K562 (cell line): ENCODE results near the gene ZNF569. TPM values are rescaled to one million over a fixed set of nuclear protein-coding genes. Genes with fewer than 3 reads are reported as not detected.

Source experiments
- DMBX1 ChIP-seq: fragments of 250-450 bp; sonication (Bioruptor Pico); IDR thresholded peaks from 2 replicates; pipeline ENCODE4 v1.8.0; 2022; ENCODE audit warnings: inconsistent platforms, mild to moderate bottlenecking, moderate library complexity, borderline replicate concordance
- HSF4 ChIP-seq: fragments of 250-450 bp; sonication (Bioruptor Pico); IDR thresholded peaks from 2 replicates; pipeline ENCODE4 v2.1.2; 2022; ENCODE audit warnings: mild to moderate bottlenecking, moderate library complexity, borderline replicate concordance
- KAT7 ChIP-seq: sonication (generic); formaldehyde crosslinking; IDR thresholded peaks from 2 replicates; pipeline ENCODE4 v1.8.0; 2022; ENCODE audit warnings: missing genetic modification reagents, mild to moderate bottlenecking, borderline replicate concordance
- MAZ ChIP-seq, 2 experiments: fragments of 450-650 bp in 1 of 2; sonication (generic) in 1 of 2; formaldehyde crosslinking; IDR thresholded peaks in 1 of 2; conservative IDR thresholded peaks in 1 of 2; 2 replicates each; pipeline versions ENCODE4 v1.4.0 to v1.5.0; 2020; ENCODE audit warnings: mild to moderate bottlenecking in 1 of 2, missing genetic modification reagents in 1 of 2
- MLLT1 ChIP-seq, 2 experiments: fragments of 450-650 bp; IDR thresholded peaks; 2 replicates each; pipeline ENCODE4 v1.6.1; 2016
- NR2C1 ChIP-seq, 2 experiments: fragments of 450-650 bp; IDR thresholded peaks; 2 replicates each; pipeline ENCODE4 v1.6.1; 2017; ENCODE audit warnings: mild to moderate bottlenecking in 2 of 2, antibody characterized with exemption in 1 of 2, inconsistent platforms in 1 of 2, missing compliant biosample characterization in 1 of 2, missing genetic modification characterization in 1 of 2
- POLR2G ChIP-seq: fragments of 200-400 bp; formaldehyde crosslinking; IDR thresholded peaks from 2 replicates; pipeline ENCODE4 v1.6.1; 2017; ENCODE audit warnings: low read depth, mild to moderate bottlenecking, antibody characterized with exemption, low read length, moderate library complexity
- PREB ChIP-seq: sonication (generic); formaldehyde crosslinking; IDR thresholded peaks from 2 replicates; pipeline ENCODE4 v1.8.1; 2023; ENCODE audit warnings: mild to moderate bottlenecking, missing genetic modification reagents
- PTTG1 ChIP-seq: fragments of 450-650 bp; IDR thresholded peaks from 2 replicates; pipeline ENCODE4 v1.6.1; 2016; ENCODE audit warnings: low read depth, mild to moderate bottlenecking, missing genetic modification characterization, missing compliant biosample characterization
- TBP ChIP-seq: optimal IDR thresholded peaks from 2 replicates; pipeline ENCODE3; 2011; ENCODE audit warnings: low read depth, low read length, improper control_type of control experiment
- TOE1 ChIP-seq, 2 experiments: fragments of 450-650 bp in 1 of 2; sonication (generic) in 1 of 2; formaldehyde crosslinking in 1 of 2; IDR thresholded peaks; 2 replicates each; pipeline versions ENCODE4 v1.7.1 to v1.8.0; 2016 to 2022; ENCODE audit warnings: borderline replicate concordance in 2 of 2, mild to moderate bottlenecking in 2 of 2, antibody characterized with exemption in 1 of 2, inconsistent platforms in 1 of 2, low read depth in 1 of 2, missing genetic modification reagents in 1 of 2, moderate library complexity in 1 of 2
- USF2 ChIP-seq: sonication (generic); formaldehyde crosslinking; IDR thresholded peaks from 2 replicates; pipeline ENCODE4 v1.5.0; 2020; ENCODE audit warnings: missing genetic modification reagents
- VEZF1 ChIP-seq: fragments of 200-800 bp; sonication (Bioruptor generic); IDR thresholded peaks from 2 replicates; pipeline ENCODE4 v1.6.1; 2017; ENCODE audit warnings: missing genetic modification characterization, missing compliant biosample characterization
- ZBTB49 ChIP-seq: sonication (generic); formaldehyde crosslinking; IDR thresholded peaks from 2 replicates; pipeline ENCODE4 v1.8.0; 2022; ENCODE audit warnings: missing genetic modification reagents, mild to moderate bottlenecking, borderline replicate concordance
- ZNF444 ChIP-seq: fragments of 250-450 bp; sonication (Bioruptor Pico); IDR thresholded peaks from 2 replicates; pipeline ENCODE4 v1.4.0; 2020; ENCODE audit warnings: mild to moderate bottlenecking, moderate library complexity
- polyA plus RNA-seq, 8 experiments: library from polyadenylated mRNA; depleted of rRNA in 4 of 8; stranded (reverse) in 5 of 8; unstranded in 3 of 8; fragments of >200 nt; fragmentation: Nextera tagmentation in 2 of 8; fragmentation: Illumina TruSeq in 1 of 8; extraction: Ambion mirVana in 2 of 8; extraction: Trizol in 1 of 8; gene quantifications; 2 replicates each; pipeline versions ENCODE4 v1.2.1 to v1.2.3, GENCODE V29; 2011 to 2014; ENCODE audit warnings: inconsistent platforms in 1 of 8, missing spikeins in 1 of 8
- total RNA-seq, 7 experiments: library from RNA; depleted of rRNA in 6 of 7; stranded (reverse); fragments of >200 nt in 6 of 7; fragmentation: Illumina TruSeq in 2 of 7; extraction: Trizol in 2 of 7; gene quantifications; 2 replicates each; pipeline versions ENCODE4 v1.2.1 to v1.2.3, GENCODE V29; 2011 to 2021; ENCODE audit warnings: low replicate concordance in 1 of 7

ZNF569 gene
- total and polyA plus RNA-seq, 9 of the 15 experiments (the other 6 are each of a cell fraction or from before 2014, with no cell fraction given), result 2.1 to 5.7 (median 4.5) TPM

- peak in 1 of 2 experiments; percentile 58; a peak in 3 of 4 replicates for TF ChIP-seq MAZ (CRISPR knock-in tag; conservative IDR thresholded peaks at IDR 0.05 in 1 of 2, IDR thresholded peaks at IDR 0.05 in 1 of 2)
- peak; percentile 86 for TF ChIP-seq POLR2G
- peak; percentile 50; the same call in 1 of the 2 replicates for TF ChIP-seq DMBX1 (CRISPR knock-in tag)
- no peak for TF ChIP-seq PTTG1
- no peak for TF ChIP-seq TOE1 (IDR thresholded peaks at IDR 0.05; ENCODE audit: borderline replicate concordance)
- no peak for TF ChIP-seq TOE1 (CRISPR knock-in tag; IDR thresholded peaks at IDR 0.05; ENCODE audit: borderline replicate concordance, low read depth)
- 0 out of 2 replicates have a peak, but pooled peaks have one; percentile 48 for TF ChIP-seq PREB
- TF ChIP-seq USF2, result peak; percentile 30; the same call in 1 of the 2 replicates
- peak; percentile 51; the same call in 1 of the 2 replicates for TF ChIP-seq VEZF1 (CRISPR knock-in tag)
- TF ChIP-seq HSF4 (CRISPR knock-in tag), result no peak
- TF ChIP-seq TBP, result no peak
- TF ChIP-seq MLLT1 (IDR thresholded peaks at IDR 0.05), result no peak
- TF ChIP-seq NR2C1 (IDR thresholded peaks at IDR 0.05), result no peak
- TF ChIP-seq NR2C1 (tag; IDR thresholded peaks at IDR 0.05), result peak; percentile 72
- no peak for TF ChIP-seq KAT7 (CRISPR knock-in tag)
- TF ChIP-seq ZNF444, result no peak
- no peak for TF ChIP-seq ZBTB49 (CRISPR knock-in tag)
- TF ChIP-seq, all 486 proteins: peak for 43
These were observed 96.2 kb downstream of the ZNF569 start, which contains the start of gene ZNF527 (continued) for GRCh38 chr19:37370880-37371661.
